ENCODE data around the gene DNLZ.

DNLZ gene

DNA sequence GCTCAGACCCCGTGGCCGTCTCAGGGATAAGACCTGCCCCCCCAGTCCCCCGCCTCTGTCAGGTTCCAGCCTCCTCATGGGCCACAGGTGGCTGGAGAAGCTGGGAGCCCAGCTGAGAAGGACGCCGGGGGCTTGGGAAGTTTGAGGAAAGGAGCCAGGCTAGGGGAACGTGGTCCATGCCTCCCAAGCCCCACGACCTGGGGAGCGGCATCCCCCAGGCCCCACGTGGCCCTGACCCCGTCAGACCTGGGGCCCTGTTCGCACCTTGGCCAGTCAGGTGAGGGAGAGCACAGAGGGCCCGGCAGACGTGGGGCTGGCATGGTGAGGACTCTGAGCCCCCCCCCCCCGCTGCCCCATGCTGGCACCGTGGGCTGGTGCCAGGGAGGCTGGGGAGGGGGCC, 32.5 kb downstream of the DNLZ start:
- no peak for DNase-seq (ENCODE audit: low read depth)
- no peak overlapping the region for H3K4me3 ChIP-seq (ENCODE audit: control insufficient read depth, low read depth, low read length)
- TF ChIP-seq, protein P1, sequence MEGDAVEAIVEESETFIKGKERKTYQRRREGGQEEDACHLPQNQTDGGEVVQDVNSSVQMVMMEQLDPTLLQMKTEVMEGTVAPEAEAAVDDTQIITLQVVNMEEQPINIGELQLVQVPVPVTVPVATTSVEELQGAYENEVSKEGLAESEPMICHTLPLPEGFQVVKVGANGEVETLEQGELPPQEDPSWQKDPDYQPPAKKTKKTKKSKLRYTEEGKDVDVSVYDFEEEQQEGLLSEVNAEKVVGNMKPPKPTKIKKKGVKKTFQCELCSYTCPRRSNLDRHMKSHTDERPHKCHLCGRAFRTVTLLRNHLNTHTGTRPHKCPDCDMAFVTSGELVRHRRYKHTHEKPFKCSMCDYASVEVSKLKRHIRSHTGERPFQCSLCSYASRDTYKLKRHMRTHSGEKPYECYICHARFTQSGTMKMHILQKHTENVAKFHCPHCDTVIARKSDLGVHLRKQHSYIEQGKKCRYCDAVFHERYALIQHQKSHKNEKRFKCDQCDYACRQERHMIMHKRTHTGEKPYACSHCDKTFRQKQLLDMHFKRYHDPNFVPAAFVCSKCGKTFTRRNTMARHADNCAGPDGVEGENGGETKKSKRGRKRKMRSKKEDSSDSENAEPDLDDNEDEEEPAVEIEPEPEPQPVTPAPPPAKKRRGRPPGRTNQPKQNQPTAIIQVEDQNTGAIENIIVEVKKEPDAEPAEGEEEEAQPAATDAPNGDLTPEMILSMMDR (IDR thresholded peaks at IDR 0.05; ENCODE audit: control insufficient read depth, insufficient read depth, low read depth, low read length, missing control alignments) = no peak

DNA sequence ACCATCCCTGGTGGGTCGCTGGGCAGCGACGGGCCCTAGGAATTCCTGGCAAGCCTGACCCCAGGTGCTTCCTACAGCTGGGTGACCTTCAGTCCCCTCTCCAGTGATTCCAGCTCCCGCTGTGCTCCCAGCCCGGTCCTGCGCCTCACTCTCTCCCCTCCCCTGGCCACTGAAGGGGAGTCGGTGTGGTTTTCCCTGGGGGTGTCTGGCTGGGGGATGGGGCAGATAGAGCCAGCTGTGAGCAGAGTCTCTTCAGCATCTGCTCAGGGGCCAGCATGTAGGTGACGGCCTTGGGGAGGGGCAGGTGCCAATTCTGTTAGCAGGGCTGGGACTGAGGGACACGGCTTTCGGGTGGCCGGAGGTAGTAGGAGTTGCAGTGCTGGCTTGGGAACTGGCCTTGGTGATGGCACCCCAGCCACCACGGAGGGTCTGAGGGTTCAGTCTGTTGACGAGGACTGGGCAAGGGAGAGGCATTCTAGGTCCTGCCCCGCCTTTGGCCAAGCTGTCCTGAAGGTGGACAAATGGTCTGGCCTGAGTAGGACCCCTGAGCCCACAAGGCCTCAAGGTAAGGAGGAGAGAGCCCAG, 33.0 kb downstream of the DNLZ start:
- DNase-seq (ENCODE audit: low read depth) = no peak
- no peak overlapping the region for H3K4me3 ChIP-seq (ENCODE audit: control insufficient read depth, low read depth, low read length)
- TF ChIP-seq, protein P1 (IDR thresholded peaks at IDR 0.05; ENCODE audit: control insufficient read depth, insufficient read depth, low read depth, low read length, missing control alignments) = no peak

DNA sequence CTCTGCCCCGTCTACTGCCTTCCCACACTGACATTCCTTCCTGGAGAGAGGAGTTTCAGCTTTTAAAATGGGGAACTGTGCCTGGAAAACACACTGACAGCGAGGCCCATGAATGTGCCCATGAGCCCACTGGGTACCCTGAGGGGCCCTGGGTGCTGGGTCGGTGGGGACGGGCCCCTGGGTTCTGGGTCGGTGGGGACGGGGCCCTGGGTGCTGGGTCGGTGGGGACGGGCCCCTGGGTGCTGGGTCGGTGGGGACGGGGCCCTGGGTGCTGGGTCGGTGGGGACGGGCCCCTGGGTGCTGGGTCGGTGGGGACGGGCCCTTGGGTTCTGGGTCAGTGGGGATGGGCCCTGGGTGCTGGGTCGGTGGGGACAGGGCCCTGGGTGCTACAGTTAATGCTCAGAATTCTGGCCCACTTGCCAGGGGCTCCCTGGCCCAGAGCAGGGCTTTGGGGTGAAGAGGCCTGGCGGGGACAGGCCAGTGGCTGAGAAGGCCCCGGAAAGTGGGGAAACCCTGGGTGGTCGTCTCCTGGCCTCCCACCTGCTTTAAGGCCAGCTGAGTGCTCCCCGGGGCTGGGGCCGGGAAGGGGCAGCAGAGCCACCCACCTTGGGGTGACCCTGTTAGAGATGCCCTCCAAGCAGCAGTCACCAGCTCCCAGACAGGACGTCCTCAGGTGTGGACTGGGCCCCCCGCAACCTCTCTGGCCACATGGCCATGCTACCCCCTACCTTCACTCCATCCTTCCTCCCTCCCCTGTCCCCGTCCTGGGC, 33.7 kb downstream of the DNLZ start:
- no peak for DNase-seq (ENCODE audit: low read depth)
- TF ChIP-seq, protein P1 (IDR thresholded peaks at IDR 0.05; ENCODE audit: control insufficient read depth, insufficient read depth, low read depth, low read length, missing control alignments) = no peak
- H3K4me3 ChIP-seq (ENCODE audit: control insufficient read depth, low read depth, low read length) = peak overlapping the region; percentile 96

DNA sequence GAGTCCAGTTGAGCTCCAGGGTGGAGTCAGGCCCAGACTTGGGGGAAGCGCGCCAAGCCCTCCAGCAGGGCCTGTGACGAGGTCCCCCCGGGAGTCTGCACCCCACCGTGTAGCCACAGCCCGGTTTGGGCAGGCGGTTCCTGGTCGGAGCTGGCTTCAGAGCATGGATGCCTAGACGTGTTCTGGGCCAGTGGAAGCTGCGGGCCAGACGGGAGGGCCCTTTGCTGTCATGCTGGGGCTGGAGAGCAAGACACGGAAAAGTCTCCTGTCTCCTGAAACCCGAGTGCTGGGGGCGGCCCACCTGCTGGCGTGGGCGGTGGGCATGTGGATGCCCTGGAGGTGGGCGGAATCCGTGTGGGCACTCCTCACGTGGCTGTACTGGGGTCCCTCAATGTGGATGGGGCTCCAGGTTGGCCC, 34.3 kb downstream of the DNLZ start:
- no peak for DNase-seq (ENCODE audit: low read depth)
- TF ChIP-seq, protein P1 (IDR thresholded peaks at IDR 0.05; ENCODE audit: control insufficient read depth, insufficient read depth, low read depth, low read length, missing control alignments) = no peak
- peak overlapping the region; percentile 96 for H3K4me3 ChIP-seq (ENCODE audit: control insufficient read depth, low read depth, low read length)

DNA sequence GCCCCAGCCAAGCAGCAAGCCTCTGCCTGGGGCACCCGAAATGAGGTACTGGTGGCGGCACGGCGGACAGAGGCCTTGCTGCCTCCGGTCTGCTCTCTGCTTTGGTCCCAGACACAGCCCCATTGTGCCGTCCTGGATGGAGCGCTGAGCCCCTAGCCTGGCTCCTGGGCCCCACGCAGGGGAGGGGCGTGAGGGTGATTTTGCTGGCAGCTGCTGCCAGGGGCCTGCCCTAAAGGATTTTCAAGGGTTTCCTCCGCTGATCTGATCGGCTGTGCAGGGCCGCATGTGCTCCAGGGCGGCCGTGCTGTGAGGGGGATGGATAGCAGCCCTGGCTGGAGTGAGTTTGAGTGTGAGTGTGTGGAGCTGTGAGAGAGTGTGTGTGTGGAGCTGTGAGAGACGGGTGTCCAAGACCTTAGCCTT, 34.9 kb downstream of the DNLZ start:
- TF ChIP-seq, protein P1 (IDR thresholded peaks at IDR 0.05; ENCODE audit: control insufficient read depth, insufficient read depth, low read depth, low read length, missing control alignments) = no peak
- DNase-seq (ENCODE audit: low read depth) = no peak
- H3K4me3 ChIP-seq (ENCODE audit: control insufficient read depth, low read depth, low read length) = peak overlapping the region; percentile 96

DNA sequence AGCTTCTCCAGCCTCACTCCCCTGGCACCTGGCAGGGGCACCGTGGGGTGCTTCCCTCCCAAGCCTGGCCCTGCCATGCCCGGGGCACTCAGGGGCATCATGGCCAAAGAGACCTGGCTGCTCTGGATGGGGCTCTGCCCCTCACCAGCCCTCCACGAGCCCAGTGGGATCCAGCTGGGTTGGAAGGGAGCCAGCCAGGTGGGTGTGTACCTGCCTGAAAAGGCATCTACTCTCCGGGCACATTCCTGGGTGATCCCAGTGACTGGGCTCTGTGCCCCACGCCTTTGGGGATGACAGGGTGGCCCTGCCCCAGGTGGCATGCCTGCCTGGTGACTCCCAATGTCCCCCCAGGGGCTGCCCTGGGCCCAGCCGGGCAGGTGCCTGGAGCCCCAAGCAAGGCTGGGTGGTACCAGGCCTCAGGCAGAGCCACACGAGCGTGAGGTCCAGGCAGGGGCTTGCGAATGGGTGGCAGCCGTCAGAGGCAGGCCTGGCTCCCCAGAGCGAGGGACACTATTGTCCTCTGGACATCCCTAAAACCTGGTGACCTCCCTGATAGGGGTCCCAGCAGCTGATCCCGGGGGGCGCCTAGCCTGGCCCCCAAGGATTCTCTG, 35.4 kb downstream of the DNLZ start:
- no peak for DNase-seq (ENCODE audit: low read depth)
- H3K4me3 ChIP-seq (ENCODE audit: control insufficient read depth, low read depth, low read length) = peak overlapping the region; percentile 96
- TF ChIP-seq, protein P1 (IDR thresholded peaks at IDR 0.05; ENCODE audit: control insufficient read depth, insufficient read depth, low read depth, low read length, missing control alignments) = no peak

Data from AG09309 (cell line).